ENCODE measurements around the gene XPO6.

DNA sequence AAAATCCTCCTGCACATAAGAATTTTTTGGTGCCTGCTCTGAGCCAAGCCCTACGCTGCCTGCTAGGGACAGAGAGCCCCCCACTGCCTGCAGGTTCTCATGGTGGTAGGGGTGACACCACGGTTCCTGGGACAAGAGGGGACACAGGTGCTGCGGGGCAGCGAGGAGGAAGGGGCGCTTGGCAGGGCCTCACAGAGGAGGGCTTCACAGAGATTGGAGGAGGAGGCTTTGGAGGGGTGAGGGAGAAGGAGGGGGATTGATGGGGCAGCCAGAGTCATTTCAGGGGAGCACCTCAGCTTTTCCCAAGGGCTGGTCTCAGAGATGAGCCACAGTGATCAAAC is 118.4 kb downstream of the XPO6 start:
- TF ChIP-seq CTCF (conservative IDR thresholded peaks at IDR 0.05; ENCODE audit: low read depth, low read length) (no peak), EZH2phosphoT487 (IDR thresholded peaks at IDR 0.05; ENCODE audit: borderline replicate concordance, low read length) (no peak), EZH2 (IDR thresholded peaks at IDR 0.05; ENCODE audit: low read length, unreplicated experiment) (no peak)

All from PC-3 (cell line).